Epithelial cell of umbilical artery (primary cell): ENCODE measurements around the gene GCHFR. TPM values are rescaled to one million over a fixed set of nuclear protein-coding genes. Genes with fewer than 3 reads are reported as not detected.

Source experiments
- total RNA-seq: library from RNA; depleted of rRNA; stranded (reverse); fragments of >200 nt; gene quantifications from 2 replicates; pipeline ENCODE4 v1.2.3, GENCODE V29; 2014

The GCHFR gene
- total RNA-seq = 6.8 and 11.2 TPM in 2 replicates

DNA sequence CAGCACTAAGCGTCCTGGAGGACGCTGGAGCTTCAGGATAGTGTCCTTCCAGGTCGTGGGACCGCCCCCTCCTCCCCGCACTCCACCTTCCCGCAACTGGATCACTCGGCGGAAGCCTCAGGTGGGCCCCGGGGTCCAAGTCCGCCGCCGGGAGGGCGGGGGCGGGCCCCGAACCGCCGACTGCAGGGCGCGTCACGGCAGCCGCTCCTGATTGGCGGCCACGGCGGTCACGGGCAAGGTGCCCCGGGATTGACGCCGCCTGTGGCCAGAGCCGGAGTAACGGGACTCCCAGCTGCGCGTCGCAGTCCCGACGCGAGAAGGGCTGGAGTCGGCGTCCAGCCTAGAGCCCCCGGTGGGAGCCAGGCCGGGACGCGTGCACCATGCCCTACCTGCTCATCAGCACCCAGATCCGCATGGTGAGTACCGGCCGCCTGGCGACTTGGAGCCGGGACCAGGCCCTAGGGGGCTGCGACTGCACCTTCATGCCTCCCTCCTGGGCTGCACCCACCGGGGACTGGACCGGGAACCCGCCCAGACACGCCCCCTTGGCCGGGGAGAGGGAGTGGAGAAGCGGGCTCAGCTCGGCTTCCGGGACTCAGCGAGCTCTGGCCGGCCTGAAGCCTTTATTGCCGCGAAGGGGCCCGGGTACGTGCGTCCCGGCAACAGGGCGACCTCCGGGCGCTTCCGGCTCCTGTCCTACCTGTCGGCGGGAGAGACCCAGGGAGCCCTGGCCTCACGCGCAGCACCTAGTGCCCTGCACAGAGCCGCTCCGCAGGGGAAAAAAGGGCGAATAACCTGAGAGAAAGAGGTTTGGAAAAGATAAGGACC is at the start of gene GCHFR:
Gene GCHFR (plus strand): TSS at position 268 of the 828 bp plus-strand sequence. CDS start 113 bp downstream, at position 381.

DNA sequence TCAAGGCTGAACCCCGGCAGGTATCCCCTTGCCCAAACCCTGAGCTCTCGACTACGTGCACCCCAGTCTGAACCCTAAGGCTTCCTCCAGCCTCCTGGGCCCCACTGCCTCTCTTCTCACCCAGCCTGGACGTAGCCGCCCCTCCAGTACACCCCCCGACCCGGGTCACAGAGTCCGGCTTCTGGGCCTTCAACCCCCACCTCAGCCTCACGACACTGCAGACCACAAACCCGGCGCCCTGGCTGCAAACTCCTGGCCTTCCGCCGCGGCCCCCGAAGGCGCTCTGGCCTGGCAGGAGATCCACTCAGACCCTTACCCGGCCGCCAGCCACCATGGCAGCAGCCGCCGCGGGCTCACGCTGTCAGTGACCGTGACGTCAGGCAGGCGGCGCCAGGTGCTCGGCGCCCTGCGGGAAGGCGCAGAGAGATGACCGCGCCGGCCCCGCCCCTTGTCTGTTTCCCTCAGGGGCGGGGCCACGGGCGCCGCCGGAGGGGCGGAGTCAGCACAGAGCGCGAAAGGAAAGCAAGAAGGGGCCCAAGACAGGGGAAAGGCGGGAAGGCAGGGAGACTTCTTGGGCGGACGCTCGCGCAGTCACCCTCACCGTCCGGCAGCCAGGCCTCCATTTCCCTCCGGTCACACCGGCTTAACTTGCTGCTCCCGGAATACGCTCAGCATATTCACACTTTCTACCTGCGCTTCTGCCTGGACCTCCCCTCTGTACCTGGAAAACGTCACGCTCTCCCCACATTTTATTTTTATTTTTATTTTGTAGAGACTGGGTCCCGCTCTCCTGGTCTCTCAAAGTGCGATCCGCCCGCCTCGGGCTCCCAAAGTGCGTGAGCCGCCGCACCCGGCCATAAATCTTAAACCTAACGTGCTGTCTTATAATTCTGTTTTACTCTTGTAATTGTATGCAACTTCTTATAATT is 8.7 kb upstream of the GCHFR start, which contains the start of gene RMDN3:
Gene RMDN3 (minus strand): TSS at position 372 of the 929 bp plus-strand sequence. CDS start 471 bp downstream, outside the sequence.

DNA sequence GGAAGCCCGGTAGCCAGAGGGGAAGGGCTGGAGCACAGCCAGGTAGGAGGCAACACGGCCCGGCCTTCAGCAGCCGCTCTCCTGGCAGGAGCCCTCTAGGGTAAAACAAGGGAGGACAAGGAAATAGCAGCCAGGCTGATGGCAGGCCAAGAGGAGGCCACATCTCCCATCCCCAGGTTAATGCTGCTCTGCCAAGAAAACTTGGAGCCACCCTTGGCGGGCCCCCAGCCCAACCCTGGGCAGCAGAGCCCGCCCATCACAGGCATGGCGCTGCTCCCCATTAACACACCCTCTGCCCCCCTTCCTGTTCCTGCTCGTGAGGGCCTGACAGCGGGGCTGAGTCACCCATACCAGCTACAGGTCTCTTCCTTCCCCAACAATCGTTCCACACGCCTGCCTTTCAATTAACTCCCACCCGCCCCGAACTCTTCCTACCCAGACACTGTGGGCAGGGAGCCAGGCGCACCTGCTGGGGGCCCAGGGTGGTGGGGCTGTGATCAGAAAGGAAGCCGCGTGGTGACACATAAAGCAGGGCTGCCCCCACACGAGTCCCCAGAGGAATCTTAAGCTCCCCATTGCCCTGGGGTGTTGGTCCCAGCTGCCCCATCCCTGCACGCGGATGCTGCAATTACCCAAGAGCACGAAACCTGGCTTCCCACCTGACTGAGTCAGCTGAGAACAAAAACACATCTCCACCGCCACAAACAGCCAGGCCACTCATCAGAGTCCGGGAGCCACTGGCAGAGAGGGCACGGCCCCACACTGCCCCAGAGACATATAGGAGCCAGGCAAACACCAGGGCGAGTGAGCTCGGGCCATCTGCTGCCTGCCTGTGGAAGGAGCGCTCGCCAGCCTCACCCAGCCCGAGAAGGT is 5.6 kb downstream of the GCHFR start, which contains the start of gene C15orf62:
Gene C15orf62 (plus strand): TSS at position 707 of the 873 bp plus-strand sequence. CDS start 516 bp downstream, outside the sequence.

DNA sequence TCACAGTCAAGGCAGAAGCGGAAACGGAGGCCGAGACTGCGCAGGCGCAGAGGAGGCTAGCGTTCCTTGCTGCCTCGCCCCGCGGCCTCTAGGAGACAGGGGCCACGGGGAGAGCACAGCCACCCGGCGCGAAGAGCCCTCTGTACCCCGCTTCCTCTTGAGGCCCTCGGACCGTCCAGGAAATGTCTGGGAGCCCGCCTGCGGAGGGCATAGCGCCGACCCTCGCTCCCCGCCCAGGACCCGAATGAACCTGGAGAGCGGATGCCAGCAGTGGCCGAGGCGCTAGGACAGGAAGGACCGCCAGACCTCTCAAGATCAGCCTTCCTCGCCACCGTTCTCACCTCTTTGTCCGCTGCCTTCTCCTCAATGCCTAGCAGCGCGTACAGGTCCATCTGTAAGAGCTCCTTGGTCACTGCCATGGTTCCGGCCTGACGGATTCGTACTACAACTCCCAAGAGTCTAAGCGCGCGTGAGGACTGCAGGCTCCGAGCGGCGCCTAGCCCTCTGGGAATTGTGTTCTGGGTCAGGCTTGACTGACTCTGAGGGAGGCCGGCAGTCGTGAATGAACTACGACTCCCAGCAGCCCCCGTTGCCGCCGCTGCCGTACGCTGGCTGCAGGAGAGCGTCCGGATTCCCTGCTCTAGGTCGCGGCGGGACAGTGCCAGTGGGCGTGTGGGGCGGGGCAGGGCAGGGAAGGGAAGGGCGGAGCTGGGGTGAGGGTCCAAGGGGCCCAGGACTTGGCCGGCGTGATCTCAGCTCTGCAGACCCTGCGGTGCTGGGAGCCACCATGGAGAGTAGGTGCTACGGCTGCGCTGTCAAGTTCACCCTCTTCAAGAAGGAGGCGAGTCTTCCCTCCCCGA is 43.4 kb downstream of the GCHFR start, which contains the start of the genes DNAJC17 and ZFYVE19:
Gene DNAJC17 (minus strand): TSS at position 446 of the 860 bp plus-strand sequence. CDS start 27 bp downstream, at position 419.
Gene ZFYVE19 (plus strand): TSS at position 62 of the 860 bp plus-strand sequence. CDS start 501 bp downstream, at position 563.

Other genes starting within 250 kb of the GCHFR start
- gene CCDC32, start 199.0 kb upstream of the GCHFR start, total RNA-seq = 25.7 and 36.2 TPM in 2 replicates
- 17.5 and 19.0 TPM in 2 replicates for gene RPUSD2, start 194.8 kb upstream of the GCHFR start, total RNA-seq
- 18.5 and 24.8 TPM in 2 replicates for gene KNL1, start 169.8 kb upstream of the GCHFR start, total RNA-seq
- 5.8 and 9.6 TPM in 2 replicates for gene RAD51, start 68.9 kb upstream of the GCHFR start, total RNA-seq
- 20.8 and 43.0 TPM in 2 replicates for gene RMDN3, start 8.8 kb upstream of the GCHFR start, total RNA-seq
- gene C15orf62, start 5.9 kb downstream of the GCHFR start, total RNA-seq = under 0.01 and 0.46 TPM in 2 replicates
- 21.4 and 36.9 TPM in 2 replicates for gene ZFYVE19, start 43.0 kb downstream of the GCHFR start, total RNA-seq
- 19.8 and 56.7 TPM in 2 replicates for gene DNAJC17, start 43.4 kb downstream of the GCHFR start, total RNA-seq
- not detected in 2 replicates for gene PPP1R14D, start 64.6 kb downstream of the GCHFR start, total RNA-seq
- 0.97 and 1.2 TPM in 2 replicates for gene SPINT1, start 80.0 kb downstream of the GCHFR start, total RNA-seq
- gene RHOV, start 110.2 kb downstream of the GCHFR start, total RNA-seq = under 0.01 and 0.15 TPM in 2 replicates
- gene VPS18, start 130.4 kb downstream of the GCHFR start, total RNA-seq = 44.5 and 46.0 TPM in 2 replicates
- gene DLL4, start 165.3 kb downstream of the GCHFR start, total RNA-seq = 88.8 and 218 TPM in 2 replicates
- gene CHAC1, start 189.4 kb downstream of the GCHFR start, total RNA-seq = 8.1 and 15.2 TPM in 2 replicates